ENCODE measurements around the gene FAM241A.
"Not testable (repeated sequence)": the region's sequence is repeated elsewhere in the genome, so short reads cannot be mapped to it uniquely, and the experiment has no call there.

FAM241A gene

DNA sequence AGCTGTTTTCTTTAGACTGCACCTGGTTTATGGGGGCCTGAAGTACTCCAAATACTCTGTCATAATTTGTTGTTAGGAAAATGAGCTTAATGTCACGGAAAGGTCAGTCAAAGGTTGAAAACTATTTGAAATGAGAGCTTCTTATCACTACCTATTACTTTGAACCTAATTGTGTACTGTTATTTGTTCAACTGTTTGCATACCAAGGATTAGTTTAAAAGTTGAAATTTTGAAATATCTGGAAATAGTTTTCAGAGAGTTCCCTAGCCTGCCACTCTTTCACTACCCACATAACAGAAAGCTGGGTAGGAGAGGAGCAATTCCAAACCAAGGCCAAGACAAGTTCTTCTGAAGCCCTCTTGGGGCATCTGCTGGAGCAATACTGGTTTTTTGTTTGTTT is 58.3 kb downstream of the FAM241A start:
- ChIA-PET POLR2A (no interaction called here), CTCF (interaction anchor here (0.7 to 1.7 kb wide), 6 partner anchors 13 to 65 kb away, joined by 3 to 4 read pairs (median 3); no protein-coding TSS in a partner anchor)
- TF ChIP-seq, protein P1, sequence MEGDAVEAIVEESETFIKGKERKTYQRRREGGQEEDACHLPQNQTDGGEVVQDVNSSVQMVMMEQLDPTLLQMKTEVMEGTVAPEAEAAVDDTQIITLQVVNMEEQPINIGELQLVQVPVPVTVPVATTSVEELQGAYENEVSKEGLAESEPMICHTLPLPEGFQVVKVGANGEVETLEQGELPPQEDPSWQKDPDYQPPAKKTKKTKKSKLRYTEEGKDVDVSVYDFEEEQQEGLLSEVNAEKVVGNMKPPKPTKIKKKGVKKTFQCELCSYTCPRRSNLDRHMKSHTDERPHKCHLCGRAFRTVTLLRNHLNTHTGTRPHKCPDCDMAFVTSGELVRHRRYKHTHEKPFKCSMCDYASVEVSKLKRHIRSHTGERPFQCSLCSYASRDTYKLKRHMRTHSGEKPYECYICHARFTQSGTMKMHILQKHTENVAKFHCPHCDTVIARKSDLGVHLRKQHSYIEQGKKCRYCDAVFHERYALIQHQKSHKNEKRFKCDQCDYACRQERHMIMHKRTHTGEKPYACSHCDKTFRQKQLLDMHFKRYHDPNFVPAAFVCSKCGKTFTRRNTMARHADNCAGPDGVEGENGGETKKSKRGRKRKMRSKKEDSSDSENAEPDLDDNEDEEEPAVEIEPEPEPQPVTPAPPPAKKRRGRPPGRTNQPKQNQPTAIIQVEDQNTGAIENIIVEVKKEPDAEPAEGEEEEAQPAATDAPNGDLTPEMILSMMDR (IDR thresholded peaks at IDR 0.05; ENCODE audit: control extremely low read depth, extremely low read depth, low read depth, missing control alignments), result no peak
- DNase-seq (ENCODE audit: extremely low spot score), result no peak

DNA sequence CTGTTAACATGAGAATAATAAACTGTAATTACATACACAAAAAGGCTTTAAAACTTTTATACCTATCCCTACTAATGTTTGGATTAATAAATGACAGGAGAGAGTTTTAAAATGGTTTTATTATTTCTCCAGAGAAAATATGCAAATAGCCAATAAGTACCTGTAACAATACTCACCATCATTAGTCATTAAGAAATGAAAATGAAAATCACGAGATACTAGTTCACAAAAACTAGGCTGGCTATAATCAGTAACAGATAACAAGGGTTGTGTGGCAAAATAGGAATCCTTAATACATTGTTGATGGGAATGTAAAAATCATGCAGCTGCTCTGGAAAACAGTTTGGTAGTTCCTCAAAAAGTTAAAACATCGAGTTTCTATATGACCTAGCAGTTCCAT is 61.2 kb downstream of the FAM241A start:
- TF ChIP-seq, protein P1 (IDR thresholded peaks at IDR 0.05; ENCODE audit: control extremely low read depth, extremely low read depth, low read depth, missing control alignments), result no peak
- CTCF ChIA-PET, result no interaction called here
- POLR2A ChIA-PET, result no interaction called here
- DNase-seq (ENCODE audit: extremely low spot score), result no peak

DNA sequence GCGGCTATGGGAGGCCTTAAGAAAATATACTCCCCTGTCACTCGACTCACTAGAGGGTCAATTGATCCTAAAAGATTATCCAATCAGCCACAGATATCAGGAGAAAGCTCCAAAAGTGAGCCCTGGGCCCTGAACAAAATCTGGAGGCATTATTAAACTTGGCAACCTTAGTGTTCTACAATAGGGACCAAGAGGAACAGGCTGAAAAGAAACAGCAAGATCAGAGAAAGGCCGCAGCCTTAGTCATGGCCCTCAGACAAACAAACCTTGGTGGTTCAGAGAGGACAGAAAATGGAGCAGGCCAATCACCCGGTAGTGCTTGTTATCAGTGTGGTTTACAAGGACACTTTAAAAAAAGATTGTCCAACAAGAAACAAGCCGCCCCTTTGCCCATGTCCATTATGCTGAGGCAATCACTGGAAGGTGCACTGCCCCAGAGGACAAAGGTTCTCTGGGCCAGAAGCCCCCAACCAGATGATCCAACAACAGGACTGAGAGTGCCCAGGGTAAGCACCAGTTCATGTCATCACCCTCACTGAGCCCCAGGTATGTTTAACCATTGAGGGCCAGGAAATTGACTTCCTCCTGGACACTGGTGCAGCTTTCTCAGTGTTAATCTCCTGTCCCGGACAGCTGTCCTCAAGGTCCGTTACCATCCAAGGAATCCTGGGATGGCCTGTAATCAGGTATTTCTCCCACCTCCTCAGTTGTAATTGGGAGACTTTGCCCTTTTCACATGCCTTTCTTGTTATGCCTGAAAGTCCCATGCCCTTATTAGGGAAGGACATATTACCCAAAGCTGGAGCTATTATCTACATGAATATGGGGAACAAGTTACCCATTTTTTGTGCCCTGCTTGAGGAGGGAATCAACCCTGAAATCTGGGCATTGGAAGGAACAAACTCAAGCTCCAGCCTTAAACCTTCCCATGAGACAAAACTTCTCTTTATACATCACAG is 63.2 kb downstream of the FAM241A start:
- POLR2A ChIA-PET; DNase-seq (ENCODE audit: extremely low spot score): not testable (repeated sequence)
- CTCF ChIA-PET, result interaction anchor here (1.0 kb wide), 1 partner anchor 9 kb away, joined by 3 read pairs; no protein-coding TSS in a partner anchor

DNA sequence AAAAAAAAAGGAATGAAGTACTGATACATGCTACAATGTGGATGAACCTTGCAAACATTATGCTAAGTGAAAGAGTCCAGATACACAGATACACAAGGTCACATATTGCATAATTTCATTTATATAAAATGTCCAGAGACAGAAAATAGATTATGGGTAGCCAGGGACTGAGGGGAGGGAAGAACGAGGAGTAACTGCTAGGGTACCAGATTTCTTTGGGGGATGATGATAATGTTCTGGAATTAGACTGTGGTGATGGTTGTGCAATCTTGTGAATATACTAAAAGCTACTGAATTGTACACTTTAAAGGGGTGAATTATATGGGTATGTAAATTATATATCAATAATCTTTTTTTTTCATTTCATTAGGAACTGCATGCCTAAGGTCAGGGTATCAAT is 65.5 kb downstream of the FAM241A start:
- POLR2A ChIA-PET, result no interaction called here
- no peak for DNase-seq (ENCODE audit: extremely low spot score)
- CTCF ChIA-PET, result interaction anchor here (0.9 to 1.2 kb wide), 2 partner anchors 10 to 15 kb away, joined by 3 read pairs; no protein-coding TSS in a partner anchor
- TF ChIP-seq, protein P1 (IDR thresholded peaks at IDR 0.05; ENCODE audit: control extremely low read depth, extremely low read depth, low read depth, missing control alignments), result no peak

DNA sequence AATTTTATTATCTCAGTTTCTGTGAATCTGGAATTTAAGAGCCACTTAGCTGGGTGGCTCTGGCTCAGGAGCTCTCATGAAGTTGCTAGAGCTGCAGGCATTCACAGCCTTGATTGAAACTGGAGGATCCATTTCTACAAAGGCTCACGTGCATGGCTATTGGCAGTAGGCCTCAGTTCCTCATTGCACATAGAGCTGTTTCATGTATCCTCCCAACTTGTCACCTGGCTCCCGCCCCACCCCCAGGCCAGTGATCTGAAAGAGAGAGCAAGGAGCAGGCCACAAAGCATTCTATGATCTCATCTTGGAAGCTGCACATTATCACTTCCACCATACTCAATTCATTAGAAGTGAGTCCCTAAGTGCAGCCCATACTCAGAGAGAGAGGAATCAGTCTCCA is 67.8 kb downstream of the FAM241A start:
- no peak for DNase-seq (ENCODE audit: extremely low spot score)
- POLR2A ChIA-PET, result no interaction called here

DNA sequence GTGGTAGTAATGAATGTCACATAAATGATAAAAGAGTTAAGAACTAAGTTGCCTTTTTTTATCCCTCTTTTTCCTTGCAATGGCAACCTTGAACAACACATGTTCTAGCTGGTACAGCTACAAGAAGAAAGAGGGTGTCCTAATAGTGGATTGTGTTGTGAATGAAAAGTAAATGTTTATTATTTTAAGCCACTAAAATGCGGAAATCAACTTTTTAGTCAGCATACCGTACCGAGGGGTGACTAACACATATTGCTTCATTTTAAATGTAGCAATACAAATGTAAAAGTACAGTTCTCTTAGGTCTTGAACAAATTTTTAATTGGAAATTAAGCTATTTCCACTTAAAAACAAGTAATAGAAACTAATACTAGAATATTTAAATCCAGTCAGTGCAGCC is 68.6 kb downstream of the FAM241A start:
- no peak for DNase-seq (ENCODE audit: extremely low spot score)
- ChIA-PET POLR2A (no interaction called here), CTCF (interaction anchor here (0.9 to 2.4 kb wide), 13 partner anchors 9 to 309 kb away, joined by 3 to 10 read pairs (median 4); no protein-coding TSS in a partner anchor)
- TF ChIP-seq, protein P1 (IDR thresholded peaks at IDR 0.05; ENCODE audit: control extremely low read depth, extremely low read depth, low read depth, missing control alignments), result no peak

More for the DNA sequence above, 67.8 kb downstream of the FAM241A start:
- CTCF ChIA-PET, result interaction anchor here (0.9 to 2.4 kb wide), 9 partner anchors 11 to 310 kb away, joined by 3 to 10 read pairs (median 5); partner anchors contain the start of gene AP1AR
- TF ChIP-seq, protein P1 (IDR thresholded peaks at IDR 0.05; ENCODE audit: control extremely low read depth, extremely low read depth, low read depth, missing control alignments), result no peak

All from GM10248 (cell line).